ENCODE results near the gene TSPOAP1. TPM values are rescaled to one million over a fixed set of nuclear protein-coding genes. Genes with fewer than 3 reads are reported as not detected.
A peak's percentile ranks its signal among the peaks of the same experiment; 100 is the strongest.

The TSPOAP1 gene
- total and polyA plus RNA-seq, 2 of the 13 experiments (the other 11 are each of a cell fraction or from before 2014, with no cell fraction given) = not detected

GRCh38 chr17:58335779-58336455 is 7.3 kb upstream of the TSPOAP1 start (continued):
- TF ChIP-seq ZNF317 (CRISPR knock-in tag; IDR thresholded peaks at IDR 0.05) (no peak), PHF20 (CRISPR knock-in tag; IDR thresholded peaks at IDR 0.05) (0 out of 2 replicates have a peak, but pooled peaks have one; percentile 23), STAG1 (CRISPR knock-in tag; IDR thresholded peaks at IDR 0.05) (0 out of 2 replicates have a peak, but pooled peaks have one; percentile 4), MYNN (CRISPR knock-in tag; IDR thresholded peaks at IDR 0.05; ENCODE audit: low read depth) (no peak), ONECUT2 (CRISPR knock-in tag; IDR thresholded peaks at IDR 0.05) (no peak), TRIM22 (IDR thresholded peaks at IDR 0.05) (no peak), PTBP1 (IDR thresholded peaks at IDR 0.05; ENCODE audit: low read depth, low read length, poor library complexity, severe bottlenecking) (no peak), ATF4 (CRISPR knock-in tag; IDR thresholded peaks at IDR 0.05) (no peak), MED1 (CRISPR knock-in tag; IDR thresholded peaks at IDR 0.05) (peak; percentile 57; the same call in 1 of the 2 replicates), FOXO1 (CRISPR knock-in tag; IDR thresholded peaks at IDR 0.05) (no peak), CREM (IDR thresholded peaks at IDR 0.05) (no peak), CREM (CRISPR knock-in tag; IDR thresholded peaks at IDR 0.05) (no peak), XRCC5 (optimal IDR thresholded peaks at IDR 0.05; ENCODE audit: low read length) (no peak), ZNF644 (CRISPR knock-in tag; IDR thresholded peaks at IDR 0.05; ENCODE audit: low read depth) (peak; percentile 66; the same call in 1 of the 2 replicates), ZNF724P (CRISPR knock-in tag; IDR thresholded peaks at IDR 0.05; ENCODE audit: borderline replicate concordance) (no peak), FOXM1 (CRISPR knock-in tag; IDR thresholded peaks at IDR 0.05) (no peak), CSRNP1 (CRISPR knock-in tag; IDR thresholded peaks at IDR 0.05) (no peak), NFE2L1 (CRISPR knock-in tag; IDR thresholded peaks at IDR 0.05; ENCODE audit: borderline replicate concordance) (no peak), TBX3 (IDR thresholded peaks at IDR 0.05; ENCODE audit: borderline replicate concordance) (no peak), ZNF710 (CRISPR knock-in tag; IDR thresholded peaks at IDR 0.05; ENCODE audit: borderline replicate concordance) (0 out of 2 replicates have a peak, but pooled peaks have one; percentile 3), KDM1A (CRISPR knock-in tag; IDR thresholded peaks at IDR 0.05) (no peak), YEATS2 (CRISPR knock-in tag; IDR thresholded peaks at IDR 0.05; ENCODE audit: borderline replicate concordance) (0 out of 2 replicates have a peak, but pooled peaks have one; percentile 45), GMEB2 (CRISPR knock-in tag; IDR thresholded peaks at IDR 0.05; ENCODE audit: low read depth) (no peak), ZNF772 (CRISPR knock-in tag; IDR thresholded peaks at IDR 0.05) (no peak)

All from HepG2 (cell line).